SKM-1 treated with dmso at 0.1 percent for 144 hours (cell line): ENCODE measurements around the gene CCIN.

Experiments used
- DNase-seq: peaks from one replicate; lab custom pipeline; 2025; ENCODE audit not compliant: unreplicated experiment; lab: John Stamatoyannopoulos, UW

The CCIN gene

GRCh38 chr9:36189976-36190375 lies 20.8 kb downstream of the CCIN start:
- no peak for DNase-seq

- DNase-seq: peak; percentile 99
Observed at GRCh38 chr9:36190388-36191289, 21.5 kb downstream of the CCIN start, which contains the start of gene CLTA. Gene CLTA, plus strand, starts transcription at chr9:36190921. Its CDS starts 136 bp downstream, at chr9:36191057.

GRCh38 chr9:36191290-36191645 lies 22.1 kb downstream of the CCIN start:
- no peak for DNase-seq

- DNase-seq: no peak
Observed at GRCh38 chr9:36191686-36192085, 22.5 kb downstream of the CCIN start.

- DNase-seq: no peak
Observed at GRCh38 chr9:36192196-36192595, 23.0 kb downstream of the CCIN start.

GRCh38 chr9:36193023-36193422 lies 23.8 kb downstream of the CCIN start:
- DNase-seq: no peak

- DNase-seq: no peak
Observed at GRCh38 chr9:36194326-36195000, 25.3 kb downstream of the CCIN start.

- no peak for DNase-seq
Observed at GRCh38 chr9:36204906-36205547, 35.8 kb downstream of the CCIN start.

GRCh38 chr9:36207016-36207415 lies 37.8 kb downstream of the CCIN start:
- no peak for DNase-seq

GRCh38 chr9:36207546-36208012 lies 38.4 kb downstream of the CCIN start:
- no peak for DNase-seq

GRCh38 chr9:36208521-36209253 lies 39.5 kb downstream of the CCIN start:
- no peak for DNase-seq

- DNase-seq: no peak
Observed at GRCh38 chr9:36210722-36211121, 41.5 kb downstream of the CCIN start.

GRCh38 chr9:36211510-36211909 lies 42.3 kb downstream of the CCIN start:
- no peak for DNase-seq

- DNase-seq: no peak
Observed at GRCh38 chr9:36213387-36213786, 44.2 kb downstream of the CCIN start.

GRCh38 chr9:36213989-36214388 lies 44.8 kb downstream of the CCIN start:
- DNase-seq: no peak

- no peak for DNase-seq
Observed at GRCh38 chr9:36214571-36214970, 45.4 kb downstream of the CCIN start.

GRCh38 chr9:36217256-36217968 lies 48.2 kb downstream of the CCIN start:
- no peak for DNase-seq

- no peak for DNase-seq
Observed at GRCh38 chr9:36218011-36218410, 48.8 kb downstream of the CCIN start.

GRCh38 chr9:36218411-36218901 lies 49.3 kb downstream of the CCIN start:
- no peak for DNase-seq
